Natural killer cell (primary cell): ENCODE results near the gene PRICKLE2. TPM values are rescaled to one million over a fixed set of nuclear protein-coding genes. Genes with fewer than 3 reads are reported as not detected.

Experiments used
- ATAC-seq, 3 donors: fragments of 150-1000 bp in 2 of 3; fragments of 200-7000 bp in 1 of 3; cut with Tn5 transposase; 1 replicate in 1 of 3; 2 replicates in 2 of 3; pipeline ENCODE4 v1.10.0; 2021; ENCODE audit warnings: mild to moderate bottlenecking in 2 of 3, moderate library complexity in 2 of 3
- DNase-seq, 2 donors: peaks; one replicate each; pipeline versions ENCODE4 v3.0.0 to v3.0.0-alpha.2; 2013 to 2021; ENCODE audit warnings: mixed read lengths in 1 of 2
- H3K27ac ChIP-seq: one replicate; pipeline ENCODE4 v1.5.1; 2013; ENCODE audit warnings: mild to moderate bottlenecking, low read length
- H3K27me3 ChIP-seq: one replicate; pipeline ENCODE4 v1.6.1; 2013; ENCODE audit warnings: low read length; ENCODE audit not compliant: control insufficient read depth, insufficient read depth
- H3K36me3 ChIP-seq: one replicate; pipeline ENCODE4 v1.6.1; 2013; ENCODE audit warnings: low read length; ENCODE audit not compliant: control insufficient read depth, insufficient read depth
- H3K4me1 ChIP-seq: one replicate; pipeline ENCODE4 v1.6.1; 2013; ENCODE audit warnings: low read length; ENCODE audit not compliant: control insufficient read depth, insufficient read depth
- H3K4me3 ChIP-seq: one replicate; pipeline ENCODE4 v1.5.1; 2013; ENCODE audit warnings: low read length
- H3K9me3 ChIP-seq: one replicate; pipeline ENCODE4 v1.6.1; 2013; ENCODE audit warnings: low read length; ENCODE audit not compliant: control insufficient read depth, insufficient read depth
- H3K27ac Mint-ChIP-seq, 2 donors: one replicate each; pipeline ENCODE4 v1.8.0; 2022; ENCODE audit warnings: mild to moderate bottlenecking in 2 of 2, mixed read lengths in 2 of 2, moderate library complexity in 1 of 2
- H3K27me3 Mint-ChIP-seq, 2 donors: one replicate each; pipeline ENCODE4 v1.8.0; 2022; ENCODE audit warnings: low read depth in 2 of 2, mixed read lengths in 2 of 2
- H3K36me3 Mint-ChIP-seq: one replicate; pipeline ENCODE4 v1.8.0; 2022; ENCODE audit warnings: mixed read lengths
- H3K4me1 Mint-ChIP-seq, 2 donors: one replicate each; pipeline ENCODE4 v1.8.0; 2022; ENCODE audit warnings: mixed read lengths in 2 of 2
- H3K4me3 Mint-ChIP-seq: one replicate; pipeline ENCODE4 v1.8.0; 2022; ENCODE audit warnings: mild to moderate bottlenecking, moderate library complexity, mixed read lengths
- H3K9me3 Mint-ChIP-seq, 2 donors: one replicate each; pipeline ENCODE4 v1.8.0; 2022; ENCODE audit warnings: mixed read lengths in 2 of 2
- WGBS: methylation state at CpG from one replicate; pipeline ENCODE4 v1.1.7; 2013; ENCODE audit warnings: missing lambda C conversion rate; ENCODE audit not compliant: insufficient coverage; 5-methylcytosine and 5-hydroxymethylcytosine counted together
- intact Hi-C: fragments of 100-400 bp; cut with micrococcal nuclease; formaldehyde crosslinking; loops from one replicate; pipeline ENCODE4 v1.14.2; 2022
- total RNA-seq, 4 donors: library from RNA; stranded (reverse); fragments of 120-200 nt in 1 of 4; gene quantifications; one replicate each; pipeline versions ENCODE4 v1.2.3 to v1.2.4, GENCODE V29; 2013 to 2022
- TF ChIP-seq, protein P1 (sequence below): fragments of 200-600 bp; IDR thresholded peaks from one replicate; pipeline ENCODE4 v1.8.0; 2022; ENCODE audit warnings: antibody characterized with exemption

The PRICKLE2 gene
- total RNA-seq, 3 donors from 2014 or later (not counting 1 experiment from before 2014, with no cell fraction given): 0.07 to 3.3 (median 1.8) TPM

DNA sequence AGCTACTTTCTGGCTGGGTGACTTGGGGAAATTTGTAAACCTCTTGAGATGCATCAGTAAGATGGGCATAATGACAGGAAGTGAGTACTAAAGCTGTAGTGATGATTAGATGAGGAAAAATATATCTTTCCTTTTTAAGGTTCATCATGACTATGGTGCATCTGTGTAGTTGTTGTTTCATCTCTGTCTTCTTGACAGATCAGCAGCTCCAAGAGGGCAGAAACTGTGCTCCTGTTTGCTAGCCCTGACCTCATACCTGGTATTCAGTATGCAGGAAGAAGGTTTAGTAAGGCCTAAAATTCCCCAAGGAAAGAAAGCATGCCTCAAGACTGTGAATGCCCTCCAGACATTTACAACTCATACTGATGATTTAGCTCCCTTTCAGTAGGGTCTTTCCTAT is 119.5 kb downstream of the PRICKLE2 start:
- Mint-ChIP-seq H3K9me3 (peaks cover 0 to 2% of the 10 kb centered on the region in 2 donors), H3K4me1 (no peaks in the 10 kb centered on the region), H3K27ac (no peak overlapping the region), H3K4me3 (no peak overlapping the region), H3K36me3 (no peaks in the 10 kb centered on the region), H3K27me3 (peaks cover 0 to 3% of the 10 kb centered on the region in 2 donors)
- H3K9me3 ChIP-seq: no peaks in the 10 kb centered on the region
- ATAC-seq (no peak), DNase-seq (no peak)
- no peaks in the 10 kb centered on the region for H3K36me3 ChIP-seq
- H3K27ac ChIP-seq: no peak overlapping the region
- TF ChIP-seq, protein P1, sequence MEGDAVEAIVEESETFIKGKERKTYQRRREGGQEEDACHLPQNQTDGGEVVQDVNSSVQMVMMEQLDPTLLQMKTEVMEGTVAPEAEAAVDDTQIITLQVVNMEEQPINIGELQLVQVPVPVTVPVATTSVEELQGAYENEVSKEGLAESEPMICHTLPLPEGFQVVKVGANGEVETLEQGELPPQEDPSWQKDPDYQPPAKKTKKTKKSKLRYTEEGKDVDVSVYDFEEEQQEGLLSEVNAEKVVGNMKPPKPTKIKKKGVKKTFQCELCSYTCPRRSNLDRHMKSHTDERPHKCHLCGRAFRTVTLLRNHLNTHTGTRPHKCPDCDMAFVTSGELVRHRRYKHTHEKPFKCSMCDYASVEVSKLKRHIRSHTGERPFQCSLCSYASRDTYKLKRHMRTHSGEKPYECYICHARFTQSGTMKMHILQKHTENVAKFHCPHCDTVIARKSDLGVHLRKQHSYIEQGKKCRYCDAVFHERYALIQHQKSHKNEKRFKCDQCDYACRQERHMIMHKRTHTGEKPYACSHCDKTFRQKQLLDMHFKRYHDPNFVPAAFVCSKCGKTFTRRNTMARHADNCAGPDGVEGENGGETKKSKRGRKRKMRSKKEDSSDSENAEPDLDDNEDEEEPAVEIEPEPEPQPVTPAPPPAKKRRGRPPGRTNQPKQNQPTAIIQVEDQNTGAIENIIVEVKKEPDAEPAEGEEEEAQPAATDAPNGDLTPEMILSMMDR: no peak
- no peaks in the 10 kb centered on the region for H3K4me1 ChIP-seq
- no peak overlapping the region for H3K4me3 ChIP-seq
- intact Hi-C loops: no loop called here
- H3K27me3 ChIP-seq: no peaks in the 10 kb centered on the region

DNA sequence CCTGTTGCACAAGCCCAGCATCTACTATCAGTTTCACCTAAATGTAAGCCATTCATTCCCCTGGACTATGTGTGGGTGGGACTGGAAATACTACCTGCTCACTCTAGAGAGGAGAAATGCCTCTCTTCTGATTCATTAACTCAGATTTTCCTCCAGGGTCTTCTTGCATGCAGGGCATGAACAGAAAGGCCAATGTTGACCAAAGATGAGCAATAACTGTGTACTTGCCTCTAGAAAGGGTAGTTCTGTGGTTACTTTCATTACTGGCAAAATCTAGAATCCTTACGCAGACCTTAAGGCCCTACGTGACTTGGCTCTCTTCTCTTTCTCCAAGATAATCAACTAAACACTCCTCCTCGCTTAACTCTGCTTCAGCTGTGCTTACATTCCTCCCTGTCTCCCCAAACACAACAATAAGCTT is 120.6 kb downstream of the PRICKLE2 start:
- Histone ChIP-seq H3K36me3 (no peaks in the 10 kb centered on the region), H3K27me3 (no peaks in the 10 kb centered on the region), H3K9me3 (no peaks in the 10 kb centered on the region), H3K4me3 (no peak overlapping the region), H3K4me1 (no peaks in the 10 kb centered on the region), H3K27ac (no peak overlapping the region)
- Mint-ChIP-seq H3K4me3 (no peak overlapping the region), H3K27me3 (no peaks in the 10 kb centered on the region), H3K27ac (no peak overlapping the region), H3K36me3 (no peaks in the 10 kb centered on the region), H3K4me1 (no peaks in the 10 kb centered on the region), H3K9me3 (peaks cover 0 to 2% of the 10 kb centered on the region in 2 donors)
- TF ChIP-seq, protein P1: no peak
- ATAC-seq (no peak), DNase-seq (no peak)
- intact Hi-C loops: no loop called here
- WGBS: 90% methylated on average over 3 of the region's 3 CpGs

DNA sequence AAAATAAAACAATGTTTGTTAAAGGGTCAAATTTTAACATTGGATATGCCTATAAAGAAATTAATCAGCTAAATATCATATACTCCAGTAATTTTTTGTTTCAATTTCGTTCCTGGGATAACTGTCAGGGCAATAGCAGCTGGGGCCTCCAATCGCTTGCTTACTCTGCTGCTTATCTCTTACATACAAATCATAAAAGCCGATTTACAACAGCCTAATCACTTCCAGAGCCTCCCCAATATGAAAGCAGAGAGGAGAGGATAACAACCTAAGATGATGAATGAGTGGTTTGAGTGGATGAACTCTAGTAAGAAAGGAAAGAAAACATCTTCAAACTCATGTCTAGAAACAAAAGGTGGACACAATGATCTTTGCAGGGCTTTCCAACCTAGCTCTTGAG is 121.3 kb downstream of the PRICKLE2 start:
- no peak overlapping the region for H3K27ac ChIP-seq
- DNase-seq (no peak), ATAC-seq (no peak)
- H3K36me3 ChIP-seq: no peaks in the 10 kb centered on the region
- no peaks in the 10 kb centered on the region for H3K36me3 Mint-ChIP-seq
- H3K4me3 Mint-ChIP-seq: no peak overlapping the region
- peaks cover 0 to 2% of the 10 kb centered on the region in 2 donors for H3K9me3 Mint-ChIP-seq
- H3K4me1 Mint-ChIP-seq: no peaks in the 10 kb centered on the region
- no peaks in the 10 kb centered on the region for H3K9me3 ChIP-seq
- no peaks in the 10 kb centered on the region for H3K27me3 Mint-ChIP-seq
- H3K27me3 ChIP-seq: no peaks in the 10 kb centered on the region
- intact Hi-C loops: no loop called here
- 96% methylated on average over 2 of the region's 3 CpGs for WGBS
- TF ChIP-seq, protein P1: no peak
- H3K4me3 ChIP-seq: no peak overlapping the region
- no peaks in the 10 kb centered on the region for H3K4me1 ChIP-seq
- H3K27ac Mint-ChIP-seq: no peak overlapping the region

DNA sequence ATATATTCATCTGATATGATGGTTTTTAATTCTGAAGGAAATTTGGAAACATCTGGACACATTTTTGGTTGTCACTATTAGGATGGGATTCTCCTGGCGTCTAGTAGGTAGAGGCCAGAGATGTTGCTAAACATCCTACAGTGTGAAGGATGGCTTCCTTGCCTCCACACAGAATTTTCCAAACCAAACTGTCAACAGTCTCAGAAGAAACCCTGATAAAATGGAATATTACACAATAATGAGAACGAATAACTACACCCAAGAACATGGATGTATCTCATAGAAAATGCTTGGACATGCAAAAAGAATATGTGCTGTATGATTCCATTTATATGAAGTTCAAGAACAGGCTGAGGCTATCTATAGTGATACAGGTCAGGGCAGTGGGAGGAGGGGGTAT is 122.1 kb downstream of the PRICKLE2 start:
- Histone ChIP-seq H3K36me3 (no peaks in the 10 kb centered on the region), H3K4me1 (no peaks in the 10 kb centered on the region), H3K27me3 (no peaks in the 10 kb centered on the region), H3K27ac (no peak overlapping the region), H3K9me3 (no peaks in the 10 kb centered on the region), H3K4me3 (no peak overlapping the region)
- ATAC-seq (no peak), DNase-seq (no peak)
- Mint-ChIP-seq H3K4me1 (no peaks in the 10 kb centered on the region), H3K9me3 (peaks cover 0 to 2% of the 10 kb centered on the region in 2 donors), H3K27ac (no peak overlapping the region), H3K27me3 (no peaks in the 10 kb centered on the region), H3K36me3 (no peaks in the 10 kb centered on the region), H3K4me3 (no peak overlapping the region)
- intact Hi-C loops: no loop called here
- no CpG with 5 or more reads among the region's 2 CpGs for WGBS
- TF ChIP-seq, protein P1: no peak
